HepG2 (cell line): ENCODE measurements around the gene PARD3. TPM values are rescaled to one million over a fixed set of nuclear protein-coding genes. Genes with fewer than 3 reads are reported as not detected.

Experiments used
- ARID2 ChIP-seq: sonication (generic); formaldehyde crosslinking; IDR thresholded peaks from 2 replicates; pipeline ENCODE4 v1.8.1; 2022; ENCODE audit warnings: mild to moderate bottlenecking, missing genetic modification reagents, borderline replicate concordance
- HDAC1 ChIP-seq: sonication (generic); formaldehyde crosslinking; IDR thresholded peaks from 2 replicates; pipeline ENCODE4 v1.5.1; 2020; ENCODE audit warnings: mild to moderate bottlenecking, missing genetic modification reagents
- HHEX ChIP-seq: IDR thresholded peaks from 2 replicates; pipeline ENCODE4 v1.6.1; 2016; ENCODE audit warnings: control low read depth
- MTERF4 ChIP-seq: sonication (generic); formaldehyde crosslinking; IDR thresholded peaks from 2 replicates; pipeline ENCODE4 v1.8.0; 2023; ENCODE audit warnings: mild to moderate bottlenecking, missing genetic modification reagents
- PRDM4 ChIP-seq: sonication (generic); formaldehyde crosslinking; IDR thresholded peaks from 2 replicates; pipeline ENCODE4 v1.9.0; 2021; ENCODE audit warnings: missing genetic modification reagents, borderline replicate concordance
- RFX5 ChIP-seq: IDR thresholded peaks from 2 replicates; pipeline ENCODE4 v1.6.1; 2011; ENCODE audit warnings: low read depth, low read length, improper control_type of control experiment
- SIN3A ChIP-seq: IDR thresholded peaks from 2 replicates; pipeline ENCODE4 v1.6.1; 2011; ENCODE audit warnings: low read depth, mild to moderate bottlenecking, control low read depth, low read length, borderline replicate concordance
- SOX6 ChIP-seq, 2 experiments: fragments of 450-650 bp in 1 of 2; sonication (generic) in 1 of 2; formaldehyde crosslinking in 1 of 2; IDR thresholded peaks; 2 replicates each; pipeline versions ENCODE4 v1.4.0 to v1.6.1; 2017 to 2020; ENCODE audit warnings: antibody characterized with exemption in 1 of 2, mild to moderate bottlenecking in 1 of 2, missing genetic modification reagents in 1 of 2
- polyA plus RNA-seq, 8 experiments: library from polyadenylated mRNA; depleted of rRNA in 3 of 8; stranded (reverse) in 7 of 8; unstranded in 1 of 8; fragments of >200 nt; fragmentation: Illumina TruSeq in 4 of 8; extraction: Trizol in 4 of 8; gene quantifications; 2 replicates each; pipeline versions ENCODE4 v1.2.1 to v1.2.3, GENCODE V29; 2011 to 2016; ENCODE audit warnings: low read depth in 4 of 8, missing spikeins in 1 of 8, mixed read lengths in 1 of 8; ENCODE audit not compliant: insufficient read depth in 1 of 8
- total RNA-seq, 5 experiments: library from RNA; depleted of rRNA; stranded (reverse); fragments of >200 nt; fragmentation: Illumina TruSeq; extraction: Trizol; gene quantifications; 2 replicates each; pipeline ENCODE4 v1.2.3, GENCODE V29; 2016; ENCODE audit warnings: low read depth in 1 of 5
- TF ChIP-seq, protein P1 (sequence below): sonication (generic); formaldehyde crosslinking; IDR thresholded peaks from 2 replicates; pipeline ENCODE4 v1.5.1; 2020; ENCODE audit warnings: mild to moderate bottlenecking, missing genetic modification reagents, borderline replicate concordance
- TF ChIP-seq, protein P2 (sequence below): sonication (generic); formaldehyde crosslinking; IDR thresholded peaks from 2 replicates; pipeline ENCODE4 v1.4.0; 2020; ENCODE audit warnings: missing genetic modification reagents

PARD3 gene
- total and polyA plus RNA-seq, 2 of the 13 experiments (the other 11 are each of a cell fraction or from before 2014, with no cell fraction given) = 40.9 to 60.0 TPM

- TF ChIP-seq HHEX (no peak), RFX5 (no peak), PRDM4 (no peak), SOX6 (IDR thresholded peaks at IDR 0.05) (no peak), SOX6 (CRISPR knock-in tag; IDR thresholded peaks at IDR 0.05) (0 out of 2 replicates have a peak, but pooled peaks have one; percentile 11), HDAC1 (CRISPR knock-in tag) (peak; percentile 53), SIN3A (0 out of 2 replicates have a peak, but pooled peaks have one; percentile 5), MTERF4 (no peak), ARID2 (no peak)
- TF ChIP-seq, protein P1, sequence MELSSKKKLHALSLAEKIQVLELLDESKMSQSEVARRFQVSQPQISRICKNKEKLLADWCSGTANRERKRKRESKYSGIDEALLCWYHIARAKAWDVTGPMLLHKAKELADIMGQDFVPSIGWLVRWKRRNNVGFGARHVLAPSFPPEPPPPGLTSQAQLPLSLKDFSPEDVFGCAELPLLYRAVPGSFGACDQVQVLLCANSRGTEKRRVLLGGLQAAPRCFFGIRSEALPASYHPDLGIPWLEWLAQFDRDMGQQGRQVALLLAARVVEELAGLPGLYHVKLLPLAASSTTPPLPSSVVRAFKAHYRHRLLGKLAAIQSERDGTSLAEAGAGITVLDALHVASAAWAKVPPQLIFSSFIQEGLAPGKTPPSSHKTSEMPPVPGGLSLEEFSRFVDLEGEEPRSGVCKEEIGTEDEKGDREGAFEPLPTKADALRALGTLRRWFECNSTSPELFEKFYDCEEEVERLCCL (CRISPR knock-in tag) = no peak
- TF ChIP-seq, protein P2, sequence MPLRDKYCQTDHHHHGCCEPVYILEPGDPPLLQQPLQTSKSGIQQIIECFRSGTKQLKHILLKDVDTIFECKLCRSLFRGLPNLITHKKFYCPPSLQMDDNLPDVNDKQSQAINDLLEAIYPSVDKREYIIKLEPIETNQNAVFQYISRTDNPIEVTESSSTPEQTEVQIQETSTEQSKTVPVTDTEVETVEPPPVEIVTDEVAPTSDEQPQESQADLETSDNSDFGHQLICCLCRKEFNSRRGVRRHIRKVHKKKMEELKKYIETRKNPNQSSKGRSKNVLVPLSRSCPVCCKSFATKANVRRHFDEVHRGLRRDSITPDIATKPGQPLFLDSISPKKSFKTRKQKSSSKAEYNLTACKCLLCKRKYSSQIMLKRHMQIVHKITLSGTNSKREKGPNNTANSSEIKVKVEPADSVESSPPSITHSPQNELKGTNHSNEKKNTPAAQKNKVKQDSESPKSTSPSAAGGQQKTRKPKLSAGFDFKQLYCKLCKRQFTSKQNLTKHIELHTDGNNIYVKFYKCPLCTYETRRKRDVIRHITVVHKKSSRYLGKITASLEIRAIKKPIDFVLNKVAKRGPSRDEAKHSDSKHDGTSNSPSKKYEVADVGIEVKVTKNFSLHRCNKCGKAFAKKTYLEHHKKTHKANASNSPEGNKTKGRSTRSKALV (CRISPR knock-in tag) = no peak
Measured at GRCh38 chr10:34815185-34816084, at the start of gene PARD3 (continued).
